Stimulated activated CD4-positive, alpha-beta T cell treated with anti-CD3 and anti-CD28 coated beads, TNF-alpha, amount 100 ng/mL, for 4 hours (primary cell): ENCODE results near the gene GUK1.
A peak's percentile ranks its signal among the peaks of the same experiment; 100 is the strongest.
"Not testable (repeated sequence)": the region's sequence is repeated elsewhere in the genome, so short reads cannot be mapped to it uniquely, and the experiment has no call there.

Experiments used
- DNase-seq, 3 experiments: peaks; one replicate each; pipeline ENCODE4 v3.0.0-alpha.2; 2020; ENCODE audit warnings: low read depth in 3 of 3

The GUK1 gene

DNA sequence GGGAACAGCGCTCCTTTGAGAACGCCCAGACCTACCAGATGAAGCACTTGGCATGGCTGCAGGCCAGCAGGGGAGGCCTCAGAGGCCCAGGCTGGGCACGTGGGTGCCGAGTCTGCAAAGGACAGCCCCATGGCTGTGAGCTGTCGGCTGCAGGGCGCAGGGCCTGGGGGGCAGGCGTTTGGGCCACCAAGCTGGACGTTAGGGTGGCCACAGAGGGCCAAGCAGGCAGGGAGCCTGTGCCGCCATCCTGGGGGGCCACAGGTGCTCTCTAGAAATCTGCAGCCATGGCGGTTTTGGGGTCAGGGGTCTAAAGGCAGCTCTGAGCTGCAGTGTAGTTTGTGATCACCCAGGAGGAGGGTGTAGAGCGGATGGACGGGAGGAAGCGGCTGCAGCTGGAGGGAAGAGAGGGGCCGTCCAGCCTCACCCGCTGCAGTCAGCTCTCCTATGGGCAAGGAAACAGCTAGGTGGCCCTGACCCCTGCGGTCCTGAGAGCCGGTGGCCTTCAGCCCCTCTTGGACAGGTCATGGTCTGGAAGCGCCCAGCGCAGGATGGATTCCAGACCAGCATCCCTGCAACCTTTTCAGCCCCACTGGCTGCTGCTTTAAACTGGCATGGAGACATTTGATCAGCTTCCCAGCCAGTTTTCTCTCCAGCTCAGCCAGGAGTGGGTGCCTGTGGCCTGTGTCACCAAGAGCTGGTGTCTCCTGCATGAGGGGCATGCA, 36.5 kb downstream of the GUK1 start:
- DNase-seq: no peak

DNA sequence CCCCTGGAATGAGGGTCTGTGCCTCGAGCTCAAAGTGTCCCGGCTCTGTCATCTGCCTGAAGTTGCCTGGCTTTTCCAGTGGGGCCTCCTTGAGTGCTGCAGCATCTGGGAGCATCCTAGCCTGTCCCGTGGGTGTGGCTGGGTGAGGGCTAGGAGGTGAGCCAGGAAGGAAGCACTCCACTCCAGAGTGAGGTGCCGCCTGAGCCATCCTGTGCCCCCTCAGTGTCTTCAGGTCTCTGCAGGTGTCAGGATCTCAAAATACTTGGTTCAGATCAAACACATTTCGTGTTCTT, 37.0 kb downstream of the GUK1 start:
- DNase-seq: no peak

DNA sequence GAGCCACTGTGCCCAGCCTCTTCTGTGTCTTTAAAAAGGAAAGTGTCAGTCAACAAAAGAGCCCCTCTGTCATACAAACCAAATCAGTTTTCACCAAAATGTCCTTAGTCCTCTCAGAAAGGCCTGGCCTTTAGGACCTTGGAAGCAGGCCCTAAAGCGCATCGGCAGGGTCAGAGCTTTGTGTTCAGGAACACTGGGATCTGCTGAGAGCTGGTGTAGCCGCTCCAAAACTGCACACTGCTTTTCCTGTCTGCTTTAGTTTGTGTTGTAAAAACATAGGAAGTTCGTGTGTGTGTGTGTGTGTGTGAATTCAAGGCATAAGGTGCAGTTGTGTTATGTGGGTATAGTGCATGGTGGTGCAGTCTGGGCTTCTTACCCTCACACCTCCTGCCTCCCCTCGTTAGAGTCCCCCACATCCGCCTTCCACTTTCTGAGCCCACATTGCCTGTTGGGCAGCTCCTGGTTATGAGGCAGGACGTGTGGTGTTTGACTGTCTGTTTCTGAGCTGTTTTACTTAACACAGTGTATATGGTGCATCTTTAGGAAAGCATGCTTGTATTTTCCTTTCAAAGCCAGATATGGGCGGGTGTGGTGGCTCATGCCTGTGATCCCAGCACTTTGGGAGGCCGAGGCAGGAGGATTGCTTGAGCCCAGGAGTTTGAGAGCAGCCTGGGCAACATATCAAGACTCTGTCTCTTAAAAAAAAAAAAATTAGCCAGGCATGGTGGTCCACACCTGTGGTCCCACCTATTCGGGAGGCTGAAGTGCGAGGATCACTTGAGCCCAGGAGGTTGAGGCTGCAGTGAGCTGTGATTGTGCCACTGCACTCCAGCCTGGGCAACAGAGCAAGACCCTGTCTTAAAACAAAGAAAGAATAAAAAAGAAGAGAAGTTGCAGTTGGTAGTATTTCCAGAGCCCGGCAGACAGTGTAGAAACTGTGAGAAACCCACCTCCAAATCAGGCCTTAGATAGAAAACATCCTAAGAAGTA, 37.9 kb downstream of the GUK1 start:
- DNase-seq: no peak

DNA sequence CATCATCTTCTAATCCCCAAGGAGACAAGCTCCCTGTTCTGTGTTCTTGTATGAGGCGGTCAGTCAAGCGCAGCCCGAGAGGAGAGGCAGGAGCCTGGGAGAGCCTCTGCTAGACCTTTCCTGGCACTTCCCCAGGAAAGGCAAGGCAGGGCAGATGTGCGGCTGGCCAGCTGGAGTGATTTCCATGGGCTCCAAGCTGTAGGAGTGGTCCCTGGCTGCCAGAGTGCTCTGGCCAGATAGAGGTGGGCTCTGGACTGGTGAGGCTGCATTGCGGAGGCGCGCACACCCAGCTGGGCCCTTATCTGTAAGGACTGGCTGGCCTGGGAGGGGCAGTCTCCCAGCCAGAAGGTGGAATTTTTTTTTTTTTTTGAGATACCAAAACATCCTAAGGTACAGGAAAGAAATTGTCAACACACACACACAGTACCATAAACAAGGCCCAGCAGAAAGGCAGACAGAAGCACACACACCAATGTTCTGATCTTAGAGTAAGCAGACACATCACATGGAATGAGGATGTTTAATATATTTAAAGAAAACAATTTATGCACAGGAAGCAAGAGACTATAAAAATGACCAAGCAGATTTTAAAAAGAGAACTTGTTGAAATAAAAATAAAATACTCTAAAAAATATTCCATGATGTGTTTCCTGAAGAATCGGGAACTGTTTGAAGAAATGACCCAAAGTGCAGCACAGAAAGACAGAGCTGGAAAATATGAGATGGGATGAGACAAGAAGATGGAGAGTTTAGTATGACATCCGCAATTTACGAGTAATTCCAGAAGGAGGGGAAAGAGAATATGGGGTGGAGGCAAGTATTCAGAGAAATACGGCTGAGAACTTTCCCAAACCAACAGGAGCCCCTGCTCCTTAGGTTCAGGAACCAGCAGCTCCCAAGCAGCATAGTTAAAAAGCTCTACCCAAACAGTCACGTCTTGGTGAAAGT, 38.9 kb downstream of the GUK1 start:
- no peak for DNase-seq

DNA sequence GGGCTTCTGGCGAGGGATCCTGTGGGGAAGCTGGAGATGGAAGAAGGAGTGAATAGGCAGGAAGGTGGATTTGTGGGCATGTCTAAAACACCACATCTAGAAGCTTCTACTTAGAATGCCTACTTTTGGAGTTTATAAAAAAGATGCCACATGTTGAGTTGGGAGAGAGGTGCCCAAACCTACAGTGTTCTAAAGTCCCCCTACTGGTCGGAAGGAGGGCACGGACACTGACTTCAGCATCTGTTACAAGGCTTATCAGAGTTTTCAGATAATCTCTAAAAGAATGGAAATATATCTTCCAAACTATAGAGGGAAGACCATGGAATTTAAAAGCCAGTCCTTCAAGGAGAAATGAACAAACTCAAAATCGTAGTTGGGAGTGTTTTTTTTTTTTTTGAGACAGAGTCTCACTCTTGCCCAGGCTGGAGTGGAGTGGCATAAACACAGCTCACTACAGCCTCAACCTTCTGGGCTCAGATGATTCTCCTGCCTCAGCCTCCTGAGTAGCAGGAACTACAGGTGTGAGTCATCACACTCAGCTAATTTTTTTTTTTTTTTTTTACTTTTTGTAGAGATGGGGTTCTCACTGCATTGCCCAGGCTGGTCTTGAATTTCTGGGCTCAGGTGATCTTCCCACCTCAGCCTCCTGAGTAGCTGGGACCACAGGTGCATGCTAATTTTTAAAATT, 40.3 kb downstream of the GUK1 start:
- DNase-seq: no peak

DNA sequence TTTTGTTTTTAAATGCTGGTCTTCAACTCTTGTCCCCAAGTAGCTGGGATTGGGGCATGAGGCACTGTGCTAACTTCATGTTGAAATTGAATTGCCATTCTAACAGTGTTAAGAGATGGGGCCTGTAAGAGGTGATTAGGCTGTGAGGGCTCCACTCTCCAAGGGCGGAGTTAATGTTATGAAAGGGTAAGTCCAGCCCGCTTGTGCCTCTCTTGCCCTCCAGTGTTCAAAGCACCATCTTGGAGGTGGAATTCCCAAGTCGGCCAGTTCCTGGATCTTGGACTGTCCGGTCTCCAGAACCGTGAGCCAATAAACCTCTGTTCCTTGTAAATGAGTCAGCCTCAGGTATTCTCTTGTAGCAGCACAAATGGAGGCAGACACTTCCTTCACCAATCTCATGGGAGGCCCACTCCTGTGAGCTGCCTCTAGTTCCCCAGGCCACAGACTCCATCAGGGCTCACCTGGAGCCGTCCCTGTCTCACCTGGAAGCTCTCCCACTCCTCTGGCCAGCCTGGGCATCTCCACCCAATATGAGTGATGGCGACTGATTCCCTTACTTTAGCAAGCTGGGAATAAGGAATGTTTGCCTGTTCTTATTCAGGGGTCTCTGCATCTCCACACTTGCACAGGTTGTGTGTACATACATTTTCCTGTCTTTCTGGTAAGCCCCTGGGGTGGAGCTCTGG, 41.0 kb downstream of the GUK1 start:
- DNase-seq: no peak

DNA sequence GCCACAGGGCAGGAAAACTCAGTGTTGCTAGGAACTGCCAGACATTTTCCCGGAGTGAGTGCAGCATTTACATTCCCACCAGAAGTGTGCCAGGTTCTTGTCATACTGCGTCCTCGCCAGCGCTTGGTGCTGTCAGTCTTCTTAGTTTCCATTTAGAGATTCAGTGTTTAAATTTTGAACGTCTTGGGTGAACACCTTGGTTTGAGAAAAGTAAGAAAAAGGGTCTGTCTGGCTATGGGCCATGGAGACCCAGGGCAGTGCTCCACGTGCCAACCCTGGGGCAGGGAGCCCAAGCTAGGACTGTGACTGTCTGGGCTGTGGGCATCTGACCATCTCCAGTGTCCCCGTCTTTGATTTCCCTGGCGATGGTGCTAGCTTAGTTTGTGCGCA, 41.6 kb downstream of the GUK1 start:
- no peak for DNase-seq

DNA sequence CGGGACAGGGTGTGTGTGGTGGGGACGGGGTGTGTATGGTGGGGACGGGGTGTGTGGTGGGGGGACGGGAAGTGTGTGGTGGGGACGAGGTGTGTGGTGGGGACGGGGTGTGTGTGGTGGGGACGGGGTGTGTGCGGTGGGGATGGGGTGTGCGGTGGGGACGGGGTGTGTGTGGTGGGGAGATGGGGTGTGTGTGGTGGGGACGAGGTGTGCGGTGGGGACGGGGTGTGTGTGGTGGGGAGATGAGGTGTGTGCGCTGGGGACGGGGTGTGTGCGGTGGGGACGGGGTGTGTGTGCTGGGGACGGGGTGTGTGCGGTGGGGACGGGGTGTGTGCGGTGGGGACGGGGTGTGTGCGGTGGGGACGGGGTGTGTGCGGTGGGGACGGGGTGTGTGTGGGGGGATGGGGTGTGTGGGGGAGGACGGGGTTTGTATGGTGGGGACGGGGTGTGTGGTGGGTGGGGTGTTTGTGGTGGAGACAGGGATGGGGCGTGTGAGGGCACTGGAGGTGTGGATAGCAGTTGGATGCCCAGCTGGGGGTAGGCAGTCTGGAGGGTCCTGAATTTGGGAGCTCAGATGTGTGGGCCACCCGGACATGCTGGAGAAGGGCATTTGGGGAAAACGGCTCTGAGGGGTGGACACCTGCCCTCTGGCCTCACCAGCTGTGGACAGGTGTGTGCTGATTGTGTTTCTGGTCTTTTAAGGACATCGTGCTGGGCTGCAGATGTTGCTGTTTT, 42.4 kb downstream of the GUK1 start:
- no peak for DNase-seq

DNA sequence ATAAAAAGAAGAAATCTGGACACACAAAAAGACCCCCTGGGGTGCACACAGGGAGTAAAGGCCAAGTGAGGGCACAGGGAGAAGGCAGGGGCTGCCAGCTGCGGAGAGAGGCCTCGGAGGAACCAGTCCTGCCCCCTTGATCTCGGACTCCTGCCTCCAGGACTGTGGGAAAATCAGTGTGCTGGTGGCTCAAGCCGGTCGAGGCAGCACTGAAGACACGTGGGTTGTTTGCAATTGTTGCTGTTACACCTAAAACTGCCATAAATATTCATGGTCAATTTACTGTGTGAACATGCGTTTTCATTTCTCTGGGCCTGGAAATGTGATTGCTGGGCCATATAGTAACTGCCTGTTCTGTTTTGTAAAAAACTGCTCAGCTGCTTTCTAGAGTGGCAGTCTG, 44.1 kb downstream of the GUK1 start:
- DNase-seq: no peak

DNA sequence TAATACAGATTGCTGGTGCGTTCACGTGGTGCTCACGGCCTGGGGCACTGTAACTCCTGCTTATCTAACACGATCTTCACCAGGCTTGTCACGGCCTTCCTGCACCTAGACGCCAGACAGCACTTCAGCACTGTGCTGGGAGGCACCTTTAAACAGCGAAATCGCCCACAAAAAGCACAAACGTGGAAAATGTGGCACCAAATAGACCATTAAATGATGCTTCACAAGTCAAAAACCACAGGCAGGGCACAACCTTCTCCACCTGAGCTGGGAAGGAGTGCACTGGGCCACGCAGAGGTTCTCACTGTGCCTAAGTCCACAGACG, 45.5 kb downstream of the GUK1 start:
- peak in 1 of 3 experiments; percentile 23 for DNase-seq

DNA sequence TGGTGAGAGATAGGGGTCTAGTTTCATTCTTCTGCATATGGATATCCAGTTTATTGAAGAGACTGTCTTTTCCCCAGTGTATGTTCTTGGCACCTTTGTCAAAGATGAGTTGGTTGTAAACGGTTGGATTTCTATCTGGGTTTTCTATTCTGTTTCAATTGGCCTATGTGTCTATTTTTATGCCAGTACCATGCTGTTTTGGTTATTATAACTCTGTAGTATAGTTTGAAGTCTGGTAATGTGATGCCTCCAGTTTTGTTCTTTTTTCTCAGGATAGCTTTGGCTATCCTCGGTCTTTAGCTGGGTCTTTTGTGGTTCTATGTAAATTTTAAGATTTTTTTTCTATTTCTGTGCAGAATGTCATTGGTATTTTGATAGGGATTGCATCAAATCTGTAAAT, 48.2 kb downstream of the GUK1 start:
- not testable (repeated sequence) for DNase-seq

DNA sequence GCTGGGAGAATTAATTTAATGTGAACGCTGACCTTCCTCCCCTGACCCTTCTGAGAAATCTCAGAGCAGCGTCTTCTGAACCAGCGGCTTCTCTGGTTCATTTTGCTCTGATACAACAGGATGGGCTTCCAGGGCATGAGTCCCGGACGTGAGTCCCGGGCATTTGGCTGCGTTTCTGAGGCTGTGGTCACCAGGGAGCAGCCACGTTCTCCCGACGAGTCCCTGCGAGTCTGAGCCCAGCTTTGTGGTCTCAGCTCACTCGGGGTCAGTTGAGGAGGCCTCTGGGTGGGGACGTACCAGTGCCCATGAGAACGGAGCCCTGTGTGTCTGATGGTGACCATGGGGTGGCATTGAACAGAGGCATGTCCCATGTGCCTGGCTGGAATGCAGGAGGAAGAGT, 50.1 kb downstream of the GUK1 start:
- DNase-seq: no peak

DNA sequence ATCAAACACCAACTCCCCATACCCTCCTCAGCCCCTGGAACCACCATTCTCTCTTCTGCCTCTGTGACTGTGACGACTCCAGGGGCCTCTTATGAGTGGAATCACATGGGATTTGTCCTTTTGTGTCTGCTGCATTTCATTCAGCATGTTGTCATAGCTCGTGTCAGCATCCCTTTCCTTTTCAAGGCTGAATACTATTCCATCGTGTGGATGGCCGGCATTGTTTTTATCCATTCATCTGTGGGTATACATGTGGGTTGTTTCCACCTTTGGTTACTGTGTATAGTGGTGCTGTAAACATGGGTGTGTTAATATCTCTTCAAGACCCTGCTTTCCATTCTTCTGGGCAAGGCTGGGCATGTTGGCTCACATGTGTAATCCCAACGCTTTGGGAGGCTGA, 50.7 kb downstream of the GUK1 start:
- DNase-seq: no peak

DNA sequence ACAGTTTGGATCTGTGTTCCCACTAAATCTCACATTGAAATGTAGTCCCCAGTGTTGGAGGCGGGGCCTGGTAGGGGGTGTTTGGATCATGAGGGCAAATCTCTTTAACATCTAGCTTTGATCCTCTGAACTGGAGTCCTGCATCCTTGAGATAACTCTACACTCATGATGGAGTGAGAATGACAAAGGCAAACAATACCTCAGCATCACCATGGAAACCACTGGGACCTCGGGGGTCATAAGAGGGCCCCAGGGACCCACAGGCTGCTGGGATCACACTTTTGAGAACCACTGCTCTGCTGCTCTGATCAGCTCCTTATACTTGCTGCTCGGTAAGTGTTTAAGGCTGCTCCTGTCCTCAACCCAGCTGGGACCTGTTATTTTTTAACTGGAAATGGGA, 54.4 kb downstream of the GUK1 start:
- no peak for DNase-seq

DNA sequence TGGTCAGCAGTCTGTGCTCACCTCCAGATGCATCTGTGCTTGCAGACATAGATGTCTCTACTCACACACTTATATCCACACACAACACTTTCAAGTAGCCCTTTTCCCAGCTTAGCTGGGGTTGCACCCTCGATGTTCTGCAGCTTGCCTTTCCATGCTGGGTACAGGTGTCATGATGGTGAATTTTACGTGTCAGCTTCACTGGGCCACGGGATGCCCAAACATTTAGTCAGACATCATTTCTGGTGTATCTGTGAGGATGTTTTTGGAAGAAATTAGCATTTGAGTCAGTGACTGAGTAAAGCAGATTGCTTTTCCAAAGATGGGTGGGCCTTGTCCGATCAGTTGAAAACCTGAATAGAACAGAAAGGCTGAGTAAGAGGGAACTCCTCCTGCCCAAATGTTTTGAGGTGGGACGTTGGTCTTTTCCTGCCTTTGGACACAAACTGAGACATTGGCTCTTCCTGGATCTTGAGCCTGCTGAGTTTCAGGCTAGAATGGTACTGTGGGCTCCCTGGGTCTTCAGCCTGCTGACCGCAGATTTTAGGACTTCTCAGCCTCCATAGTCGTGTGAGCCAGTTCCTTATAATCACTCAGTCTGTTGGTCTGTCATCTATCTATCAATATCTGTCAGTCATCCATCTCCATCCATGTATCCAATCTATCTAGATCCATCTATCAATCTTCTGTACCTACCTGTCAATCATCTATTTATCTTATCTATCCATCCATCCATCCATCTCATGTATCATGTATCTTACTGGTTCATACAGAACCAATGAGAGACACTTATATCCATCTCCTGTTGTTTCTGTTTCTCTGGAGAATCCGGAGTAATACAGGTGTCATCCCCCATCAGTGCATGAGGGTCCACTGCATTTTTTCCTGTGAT, 55.1 kb downstream of the GUK1 start:
- DNase-seq: no peak

DNA sequence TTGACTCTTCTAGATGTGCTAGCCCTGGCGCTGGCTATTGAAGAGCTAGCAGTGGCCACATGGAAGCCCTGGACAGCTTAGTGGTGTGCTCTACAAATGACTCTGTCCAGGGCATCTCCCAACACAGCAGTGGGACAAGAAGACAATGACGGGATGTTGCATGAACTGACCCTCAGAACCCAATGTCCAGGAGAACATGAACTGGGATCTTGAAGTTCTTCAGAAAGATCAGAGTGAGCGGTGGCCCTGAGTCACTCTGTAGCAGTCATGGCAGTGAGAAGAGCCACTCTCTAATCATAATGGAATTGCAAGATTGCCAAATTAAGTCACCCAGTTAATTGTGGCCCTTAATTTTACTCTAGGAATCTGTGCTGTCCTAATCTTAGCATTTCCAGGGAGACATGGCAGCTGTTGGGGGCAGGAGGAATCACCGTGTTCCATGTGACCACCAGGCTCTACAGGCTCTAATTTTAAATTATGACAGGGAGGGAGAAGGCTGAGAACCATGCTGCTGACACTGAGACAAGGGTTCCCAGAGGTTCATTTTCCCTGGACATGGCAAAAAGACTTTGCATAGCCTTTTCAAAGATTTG, 57.6 kb downstream of the GUK1 start:
- no peak for DNase-seq
